ENCODE measurements around the gene TSPAN11. TPM values are rescaled to one million over a fixed set of nuclear protein-coding genes. Genes with fewer than 3 reads are reported as not detected.

TSPAN11 gene
- total and polyA plus RNA-seq, 4 donors = 9.3 to 48.6 (median 28.4) TPM

DNA sequence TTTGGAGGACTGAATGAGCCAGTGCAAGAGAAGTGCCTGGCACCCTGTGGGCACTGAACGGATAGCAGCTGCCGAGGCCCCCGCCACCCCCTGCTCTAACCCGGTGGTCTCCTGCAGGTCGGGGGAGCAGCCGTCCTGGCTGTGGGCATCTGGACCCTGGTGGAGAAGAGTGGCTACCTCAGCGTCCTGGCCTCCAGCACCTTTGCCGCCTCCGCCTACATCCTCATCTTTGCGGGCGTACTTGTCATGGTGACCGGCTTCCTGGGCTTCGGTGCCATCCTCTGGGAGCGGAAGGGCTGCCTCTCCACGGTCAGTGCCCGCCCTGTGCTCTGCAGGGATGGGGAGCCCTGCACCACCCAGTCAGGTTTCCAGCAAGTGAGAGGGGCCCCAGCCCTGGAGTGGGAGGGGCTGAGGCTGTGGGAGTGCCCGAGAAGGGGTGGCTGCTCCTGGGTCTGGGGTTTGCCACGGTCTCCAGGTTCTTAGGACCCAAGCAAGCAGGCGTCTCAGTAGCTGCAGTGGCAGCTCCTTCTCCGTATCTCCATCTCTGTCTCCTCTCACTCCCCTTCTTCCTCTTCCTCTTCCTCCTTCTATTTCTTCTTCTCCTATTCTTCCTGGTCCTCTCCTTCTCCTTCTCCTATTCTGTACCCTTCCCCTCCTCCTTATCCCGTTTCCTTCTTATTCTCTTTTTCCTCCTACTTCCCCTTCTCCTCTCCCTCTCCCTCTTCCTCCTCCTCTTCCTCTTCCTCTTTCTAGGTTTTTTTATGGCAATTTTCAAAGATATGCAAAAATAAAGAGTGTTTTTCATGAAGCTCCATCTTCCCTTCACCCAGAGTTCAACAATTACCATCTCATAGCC is 37.4 kb downstream of the TSPAN11 start:
- Histone ChIP-seq H3K4me1 (ENCODE audit: control insufficient read depth, insufficient read depth, low read length) (no peaks in the 10 kb centered on the region), H3K27ac (ENCODE audit: low read depth, low read length) (no peak overlapping the region), H3K4me3 (ENCODE audit: low read depth, low read length) (no peak overlapping the region), H3K36me3 (ENCODE audit: control insufficient read depth, insufficient read depth, low read length) (peaks cover 34% of the 10 kb centered on the region), H3K9me3 (ENCODE audit: control insufficient read depth, insufficient read depth, low read length) (no peaks in the 10 kb centered on the region), H3K27me3 (ENCODE audit: control insufficient read depth, insufficient read depth, low read length) (no peaks in the 10 kb centered on the region)
- no peak for DNase-seq (ENCODE audit: low read depth in 4 of 6, low spot score in 6 of 6)
- WGBS (ENCODE audit: insufficient coverage) = 87% methylated on average over 21 of the region's 21 CpGs

DNA sequence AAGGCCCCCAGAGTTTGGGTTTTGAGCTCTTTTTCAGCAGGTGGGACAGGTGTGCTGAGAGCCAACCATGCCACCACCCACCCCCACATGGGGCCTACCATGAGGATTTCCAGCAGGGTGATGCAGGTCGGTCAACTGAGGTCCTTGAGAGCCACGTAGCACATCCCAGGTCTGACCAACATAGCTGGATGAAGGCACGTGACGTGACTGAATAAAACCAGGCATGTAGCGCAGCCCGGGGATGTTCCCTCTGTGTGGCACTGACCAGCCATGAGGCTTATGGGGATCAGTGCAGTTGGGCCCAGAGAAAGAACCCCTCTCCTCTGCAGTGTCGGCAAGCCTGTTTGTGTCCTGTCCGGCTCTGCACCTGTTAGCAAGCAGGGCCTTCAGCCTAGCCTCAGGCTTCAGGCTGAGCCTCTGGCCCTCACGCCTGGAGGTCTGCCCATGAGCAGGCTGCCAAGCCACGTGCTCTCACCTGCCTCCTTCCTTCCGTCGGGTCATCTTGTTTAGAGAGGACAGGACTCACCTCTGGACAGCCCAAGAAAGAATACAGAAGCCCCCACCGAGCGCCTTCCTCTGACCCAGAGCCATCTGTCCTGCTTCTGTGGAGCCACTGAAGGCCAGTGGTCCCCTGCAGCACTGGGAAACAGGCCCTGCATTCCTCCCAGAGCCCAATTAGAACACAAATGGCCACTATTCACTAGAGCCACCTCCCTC is 38.5 kb downstream of the TSPAN11 start:
- Histone ChIP-seq H3K27ac (ENCODE audit: low read depth, low read length) (no peak overlapping the region), H3K36me3 (ENCODE audit: control insufficient read depth, insufficient read depth, low read length) (peaks cover 32% of the 10 kb centered on the region), H3K4me1 (ENCODE audit: control insufficient read depth, insufficient read depth, low read length) (peaks cover 2% of the 10 kb centered on the region), H3K27me3 (ENCODE audit: control insufficient read depth, insufficient read depth, low read length) (no peaks in the 10 kb centered on the region), H3K9me3 (ENCODE audit: control insufficient read depth, insufficient read depth, low read length) (no peaks in the 10 kb centered on the region), H3K4me3 (ENCODE audit: low read depth, low read length) (no peak overlapping the region)
- DNase-seq (ENCODE audit: low read depth in 4 of 6, low spot score in 6 of 6) = no peak
- 97% methylated on average over 14 of the region's 14 CpGs for WGBS (ENCODE audit: insufficient coverage)

DNA sequence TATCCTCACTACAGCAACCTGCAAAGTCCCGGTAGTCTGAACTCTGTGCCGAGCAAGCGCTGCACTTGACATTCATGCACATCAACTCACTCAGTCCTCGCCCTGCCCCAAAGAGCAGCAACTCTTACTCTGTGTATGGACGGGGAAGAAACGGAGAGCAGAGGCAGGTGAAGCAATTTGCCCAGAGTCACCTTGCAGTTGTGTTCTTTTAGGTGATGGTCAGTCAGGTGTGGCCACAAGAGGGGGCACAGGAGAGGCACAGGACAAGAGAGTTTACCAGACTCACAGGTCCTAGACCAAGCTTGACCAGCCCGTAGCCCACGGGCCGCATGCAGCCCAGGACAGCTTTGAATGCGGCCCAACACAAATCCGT is 39.1 kb downstream of the TSPAN11 start:
- 87% methylated on average over 5 of the region's 11 CpGs for WGBS (ENCODE audit: insufficient coverage)
- no peaks in the 10 kb centered on the region for H3K9me3 ChIP-seq (ENCODE audit: control insufficient read depth, insufficient read depth, low read length)
- no peak for DNase-seq (ENCODE audit: low read depth in 4 of 6, low spot score in 6 of 6)
- H3K36me3 ChIP-seq (ENCODE audit: control insufficient read depth, insufficient read depth, low read length) = peaks cover 30% of the 10 kb centered on the region
- H3K4me1 ChIP-seq (ENCODE audit: control insufficient read depth, insufficient read depth, low read length) = peaks cover 8% of the 10 kb centered on the region
- H3K27ac ChIP-seq (ENCODE audit: low read depth, low read length) = no peak overlapping the region
- H3K4me3 ChIP-seq (ENCODE audit: low read depth, low read length) = no peak overlapping the region
- H3K27me3 ChIP-seq (ENCODE audit: control insufficient read depth, insufficient read depth, low read length) = no peaks in the 10 kb centered on the region

- Histone ChIP-seq H3K4me3 (ENCODE audit: low read depth, low read length) (no peak overlapping the region), H3K4me1 (ENCODE audit: control insufficient read depth, insufficient read depth, low read length) (peaks cover 14% of the 10 kb centered on the region), H3K9me3 (ENCODE audit: control insufficient read depth, insufficient read depth, low read length) (no peaks in the 10 kb centered on the region), H3K27ac (ENCODE audit: low read depth, low read length) (no peak overlapping the region), H3K36me3 (ENCODE audit: control insufficient read depth, insufficient read depth, low read length) (peaks cover 30% of the 10 kb centered on the region), H3K27me3 (ENCODE audit: control insufficient read depth, insufficient read depth, low read length) (no peaks in the 10 kb centered on the region)
- no peak for DNase-seq (ENCODE audit: low read depth in 4 of 6, low spot score in 6 of 6)
- 88% methylated on average over 3 of the region's 3 CpGs for WGBS (ENCODE audit: insufficient coverage)
Measured at GRCh38 chr12:30967026-30967425, 40.5 kb downstream of the TSPAN11 start.

- Histone ChIP-seq H3K27me3 (ENCODE audit: control insufficient read depth, insufficient read depth, low read length) (no peaks in the 10 kb centered on the region), H3K36me3 (ENCODE audit: control insufficient read depth, insufficient read depth, low read length) (peaks cover 33% of the 10 kb centered on the region), H3K27ac (ENCODE audit: low read depth, low read length) (no peak overlapping the region), H3K4me1 (ENCODE audit: control insufficient read depth, insufficient read depth, low read length) (peaks cover 14% of the 10 kb centered on the region), H3K9me3 (ENCODE audit: control insufficient read depth, insufficient read depth, low read length) (no peaks in the 10 kb centered on the region), H3K4me3 (ENCODE audit: low read depth, low read length) (no peak overlapping the region)
- WGBS (ENCODE audit: insufficient coverage) = no CpG with 5 or more reads among the region's 5 CpGs
- DNase-seq (ENCODE audit: low read depth in 4 of 6, low spot score in 6 of 6) = peak in 1 of 6 donors; percentile 50
Measured at GRCh38 chr12:30968211-30968610, 41.7 kb downstream of the TSPAN11 start.

DNA sequence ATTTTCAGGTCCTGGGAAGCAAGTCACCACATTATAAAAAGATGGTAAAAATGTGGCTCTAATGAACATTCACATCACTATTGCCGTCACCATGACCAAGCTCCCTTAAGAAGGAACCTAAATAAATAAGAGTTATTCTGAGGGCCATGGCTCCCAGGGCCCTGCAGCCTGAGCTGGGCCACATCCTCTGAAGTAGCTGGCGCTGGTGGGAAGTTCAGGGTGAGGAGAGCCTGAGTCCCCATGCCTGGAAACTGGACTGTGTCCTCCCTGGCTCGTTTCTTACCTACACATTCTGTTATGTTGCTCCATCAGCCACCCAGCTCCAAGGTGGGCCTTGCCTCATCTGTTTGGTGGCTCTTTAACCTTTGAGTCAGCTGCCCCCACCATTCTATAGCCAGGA is 42.5 kb downstream of the TSPAN11 start:
- Histone ChIP-seq H3K9me3 (ENCODE audit: control insufficient read depth, insufficient read depth, low read length) (no peaks in the 10 kb centered on the region), H3K4me3 (ENCODE audit: low read depth, low read length) (no peak overlapping the region), H3K4me1 (ENCODE audit: control insufficient read depth, insufficient read depth, low read length) (peaks cover 14% of the 10 kb centered on the region), H3K36me3 (ENCODE audit: control insufficient read depth, insufficient read depth, low read length) (peaks cover 28% of the 10 kb centered on the region), H3K27me3 (ENCODE audit: control insufficient read depth, insufficient read depth, low read length) (no peaks in the 10 kb centered on the region), H3K27ac (ENCODE audit: low read depth, low read length) (no peak overlapping the region)
- WGBS (ENCODE audit: insufficient coverage) = 100% methylated on average over 2 of the region's 3 CpGs
- DNase-seq (ENCODE audit: low read depth in 4 of 6, low spot score in 6 of 6) = no peak

DNA sequence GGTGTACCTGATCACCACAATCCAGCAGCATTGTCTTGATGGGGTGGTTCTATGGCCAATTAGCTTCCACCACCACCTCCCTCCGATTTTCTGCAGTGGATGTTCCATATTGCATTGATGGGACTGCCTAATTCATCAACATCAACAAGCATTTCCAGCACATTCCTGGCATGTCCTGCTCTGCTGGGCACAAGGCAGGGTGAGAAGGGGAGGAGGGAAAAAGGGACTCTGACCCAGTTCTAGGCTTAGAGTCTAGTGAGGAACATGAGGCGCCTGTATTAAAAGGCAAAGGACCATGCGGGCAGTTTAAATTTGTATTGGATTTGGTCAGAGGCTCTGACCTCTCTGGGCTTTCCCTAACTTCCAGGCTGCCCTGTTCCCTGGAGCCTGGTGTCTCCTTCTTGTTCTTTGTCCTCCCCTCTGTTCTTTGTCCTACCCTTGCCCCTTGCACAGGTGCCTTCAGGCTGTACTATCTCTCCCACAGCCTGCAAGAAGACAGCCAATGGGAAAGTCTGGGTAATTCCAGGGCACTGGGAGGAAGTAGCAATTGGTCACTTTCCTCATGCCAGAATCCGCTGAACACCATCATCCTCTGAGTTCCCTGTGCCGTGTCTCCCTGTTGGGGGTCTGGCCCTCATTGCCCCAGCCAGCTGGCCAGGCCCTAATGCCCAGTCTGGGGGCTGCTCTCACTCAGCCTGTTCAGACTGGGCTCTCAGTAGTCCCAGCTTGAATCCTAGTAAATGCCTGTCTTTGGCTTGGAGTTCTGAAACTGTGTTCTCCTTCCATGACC is 43.3 kb downstream of the TSPAN11 start:
- Histone ChIP-seq H3K27ac (ENCODE audit: low read depth, low read length) (no peak overlapping the region), H3K9me3 (ENCODE audit: control insufficient read depth, insufficient read depth, low read length) (no peaks in the 10 kb centered on the region), H3K4me1 (ENCODE audit: control insufficient read depth, insufficient read depth, low read length) (peaks cover 14% of the 10 kb centered on the region), H3K4me3 (ENCODE audit: low read depth, low read length) (no peak overlapping the region), H3K36me3 (ENCODE audit: control insufficient read depth, insufficient read depth, low read length) (peaks cover 26% of the 10 kb centered on the region), H3K27me3 (ENCODE audit: control insufficient read depth, insufficient read depth, low read length) (no peaks in the 10 kb centered on the region)
- 81% methylated on average over 4 of the region's 5 CpGs for WGBS (ENCODE audit: insufficient coverage)
- DNase-seq (ENCODE audit: low read depth in 4 of 6, low spot score in 6 of 6) = no peak

GRCh38 chr12:30970559-30971197 is 44.1 kb downstream of the TSPAN11 start:
- peak in 2 of 6 donors; percentile 25 to 61 for DNase-seq (ENCODE audit: low read depth in 4 of 6, low spot score in 6 of 6)
- no peak overlapping the region for H3K4me3 ChIP-seq (ENCODE audit: low read depth, low read length)
- peaks cover 25% of the 10 kb centered on the region for H3K36me3 ChIP-seq (ENCODE audit: control insufficient read depth, insufficient read depth, low read length)
- no peaks in the 10 kb centered on the region for H3K27me3 ChIP-seq (ENCODE audit: control insufficient read depth, insufficient read depth, low read length)
- 28% methylated on average over 6 of the region's 7 CpGs for WGBS (ENCODE audit: insufficient coverage)
- no peaks in the 10 kb centered on the region for H3K9me3 ChIP-seq (ENCODE audit: control insufficient read depth, insufficient read depth, low read length)
- H3K27ac ChIP-seq (ENCODE audit: low read depth, low read length) = no peak overlapping the region
- peaks cover 14% of the 10 kb centered on the region for H3K4me1 ChIP-seq (ENCODE audit: control insufficient read depth, insufficient read depth, low read length)

GRCh38 chr12:30972035-30972434 is 45.5 kb downstream of the TSPAN11 start:
- H3K36me3 ChIP-seq (ENCODE audit: control insufficient read depth, insufficient read depth, low read length) = peaks cover 21% of the 10 kb centered on the region
- H3K27ac ChIP-seq (ENCODE audit: low read depth, low read length) = no peak overlapping the region
- H3K27me3 ChIP-seq (ENCODE audit: control insufficient read depth, insufficient read depth, low read length) = no peaks in the 10 kb centered on the region
- no peak overlapping the region for H3K4me3 ChIP-seq (ENCODE audit: low read depth, low read length)
- DNase-seq (ENCODE audit: low read depth in 4 of 6, low spot score in 6 of 6) = no peak
- H3K9me3 ChIP-seq (ENCODE audit: control insufficient read depth, insufficient read depth, low read length) = no peaks in the 10 kb centered on the region
- H3K4me1 ChIP-seq (ENCODE audit: control insufficient read depth, insufficient read depth, low read length) = peaks cover 23% of the 10 kb centered on the region
- 87% methylated on average over 6 of the region's 6 CpGs for WGBS (ENCODE audit: insufficient coverage)
